ENCODE measurements around the gene ADGRG6. TPM values are rescaled to one million over a fixed set of nuclear protein-coding genes. Genes with fewer than 3 reads are reported as not detected.

ADGRG6 gene
- total and polyA plus RNA-seq, 9 of the 15 experiments (the other 6 are each of a cell fraction or from before 2014, with no cell fraction given) = under 0.01 to 0.11 (median 0.05) TPM; not detected in 5

DNA sequence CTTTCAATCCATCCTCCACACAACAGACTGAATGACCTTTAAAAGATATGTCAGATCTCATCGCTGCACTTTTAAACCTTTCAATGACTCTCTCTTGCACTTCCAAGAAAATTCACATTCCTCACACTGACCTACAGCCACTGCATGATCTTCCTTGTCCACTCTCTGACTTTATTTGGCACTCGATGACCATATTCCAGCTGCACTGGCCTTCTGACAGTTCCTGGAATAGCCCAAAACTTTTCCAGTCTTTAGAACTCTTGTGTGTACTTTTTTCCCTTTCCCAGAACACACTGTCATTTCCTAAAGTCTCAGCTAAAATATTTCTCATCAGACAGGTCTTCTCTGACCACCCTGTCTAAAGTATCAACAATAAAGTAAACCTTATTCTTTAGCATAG, 174.6 kb downstream of the ADGRG6 start:
- ChIA-PET POLR2A (no interaction called here), CTCF (ENCODE audit: low intra/inter-chr PET ratio) (no interaction called here)
- ATAC-seq = no peak
- Histone ChIP-seq H3K27ac (ENCODE audit: extremely low read depth, low read depth, low read length) (no peak overlapping the region), H3K27me3 (ENCODE audit: control insufficient read depth in 2 of 2, insufficient read depth in 2 of 2, low read length in 2 of 2) (no peaks in the 10 kb centered on the region), H3K79me2 (ENCODE audit: control insufficient read depth, insufficient read depth, low read length) (no peaks in the 10 kb centered on the region), H3K4me2 (ENCODE audit: insufficient read depth, low read length) (no peak overlapping the region), H3K9me3 (replicated peaks; ENCODE audit: control insufficient read depth, insufficient read depth, low read depth, low read length) (no peaks in the 10 kb centered on the region), H2AFZ (ENCODE audit: low read depth, low read length) (no peak overlapping the region), H3K36me3 (ENCODE audit: control insufficient read depth, insufficient read depth, low read length) (no peaks in the 10 kb centered on the region), H3K4me3 (no peak overlapping the region), H3K9ac (ENCODE audit: insufficient read depth in 1 of 2, low read depth in 2 of 2, low read length in 2 of 2) (no peak overlapping the region), H3K9me1 (ENCODE audit: control insufficient read depth, insufficient read depth, low read length) (no peaks in the 10 kb centered on the region), H4K20me1 (replicated peaks; ENCODE audit: control insufficient read depth, insufficient read depth, low read length) (no peaks in the 10 kb centered on the region), H3K4me1 (replicated peaks in 1 of 2; ENCODE audit: control insufficient read depth in 2 of 2, insufficient read depth in 2 of 2, low read length in 2 of 2) (no peaks in the 10 kb centered on the region)
- no peak for FAIRE-seq
- intact Hi-C loops (cut with micrococcal nuclease) = loop anchor here (10.0 kb wide), 3 partner anchors 528 to 1538 kb away; no protein-coding TSS in a partner anchor
- DNase-seq (ENCODE audit: extremely low read depth in 1 of 4, low spot score in 3 of 4) = no peak
- in situ Hi-C loops (cut with MboI) = loop anchor here (10.0 kb wide), 1 partner anchor 948 kb away; no protein-coding TSS in a partner anchor
- WGBS (ENCODE audit: insufficient coverage, low coverage, missing lambda C conversion rate) = 3% methylated on average over 2 of the region's 2 CpGs
- no TSS peak for BruUV-seq (replicated peaks)
- no peak for TF ChIP-seq CBX5 (IDR thresholded peaks at IDR 0.05; ENCODE audit: borderline replicate concordance, low read depth)
- no peak for TF ChIP-seq GATAD2A (IDR thresholded peaks at IDR 0.05)
- no peak for TF ChIP-seq YBX1 (IDR thresholded peaks at IDR 0.05)
- no peak for TF ChIP-seq TSC22D4 (tag; IDR thresholded peaks at IDR 0.05)
- no peak for TF ChIP-seq TFAP4 (CRISPR knock-in tag; IDR thresholded peaks at IDR 0.05; ENCODE audit: borderline replicate concordance)
- TF ChIP-seq KDM1A (IDR thresholded peaks at IDR 0.05) = no peak
- TF ChIP-seq ZNF140 (CRISPR knock-in tag; IDR thresholded peaks at IDR 0.05) = no peak
- TF ChIP-seq, protein P1, sequence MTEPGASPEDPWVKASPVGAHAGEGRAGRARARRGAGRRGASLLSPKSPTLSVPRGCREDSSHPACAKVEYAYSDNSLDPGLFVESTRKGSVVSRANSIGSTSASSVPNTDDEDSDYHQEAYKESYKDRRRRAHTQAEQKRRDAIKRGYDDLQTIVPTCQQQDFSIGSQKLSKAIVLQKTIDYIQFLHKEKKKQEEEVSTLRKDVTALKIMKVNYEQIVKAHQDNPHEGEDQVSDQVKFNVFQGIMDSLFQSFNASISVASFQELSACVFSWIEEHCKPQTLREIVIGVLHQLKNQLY (CRISPR knock-in tag; conservative IDR thresholded peaks at IDR 0.05) = no peak
- TF ChIP-seq SOX6 (IDR thresholded peaks at IDR 0.05) = no peak
- TF ChIP-seq ZC3H8 (IDR thresholded peaks at IDR 0.05) = no peak
- no peak for TF ChIP-seq THAP7 (CRISPR knock-in tag; IDR thresholded peaks at IDR 0.05)
